Breast epithelium (tissue), 4 donors: Measurements from ENCODE around the gene TPI1. TPM values are rescaled to one million over a fixed set of nuclear protein-coding genes. Genes with fewer than 3 reads are reported as not detected.
A peak's percentile ranks its signal among the peaks of the same experiment; 100 is the strongest.

ENCODE experiments used
- DNase-seq, 2 donors: peaks; one replicate each; pipeline ENCODE4 v3.0.0-alpha.2; 2019; ENCODE audit warnings: low spot score in 2 of 2
- H3K27ac ChIP-seq, 2 donors: fragments of 200-600 bp; sonication (generic) in 1 of 2; one replicate each; pipeline ENCODE4 v1.5.1; 2016 to 2019; ENCODE audit warnings: mild to moderate bottlenecking in 1 of 2
- H3K27me3 ChIP-seq, 2 donors: fragments of 200-600 bp; sonication (generic) in 1 of 2; one replicate each; pipeline versions ENCODE4 v1.5.1 to v1.6.0; 2017 to 2019; ENCODE audit warnings: control low read depth in 1 of 2, mild to moderate bottlenecking in 1 of 2
- H3K36me3 ChIP-seq: fragments of 200-600 bp; one replicate; pipeline ENCODE4 v1.5.1; 2019
- H3K4me1 ChIP-seq, 2 donors: fragments of 200-600 bp; sonication (generic); one replicate each; pipeline ENCODE4 v1.5.1; 2016 to 2019; ENCODE audit warnings: control low read depth in 1 of 2
- H3K4me3 ChIP-seq, 3 donors: fragments of 200-600 bp; sonication (generic); 1 replicate in 2 of 3; 2 replicates in 1 of 3; pipeline ENCODE4 v1.5.1; 2016 to 2019; ENCODE audit warnings: mild to moderate bottlenecking in 3 of 3, moderate library complexity in 2 of 3
- H3K9me3 ChIP-seq, 2 donors: fragments of 200-600 bp; sonication (generic) in 1 of 2; one replicate each; pipeline ENCODE4 v1.5.1; 2016 to 2019; ENCODE audit warnings: control low read depth in 1 of 2
- CTCF ChIP-seq, 3 donors: fragments of 450-650 bp; IDR thresholded peaks; one replicate each; pipeline ENCODE4 v1.5.1; 2016 to 2017; ENCODE audit warnings: antibody characterized with exemption in 3 of 3, mild to moderate bottlenecking in 3 of 3, moderate library complexity in 3 of 3
- POLR2A ChIP-seq: fragments of 450-650 bp; IDR thresholded peaks from one replicate; pipeline ENCODE4 v1.6.1; 2016; ENCODE audit warnings: antibody characterized with exemption, mild to moderate bottlenecking, moderate library complexity
- POLR2AphosphoS5 ChIP-seq, 3 donors: sonication (generic); formaldehyde crosslinking; IDR thresholded peaks; one replicate each; pipeline ENCODE4 v1.6.1; 2017; ENCODE audit warnings: antibody characterized with exemption in 3 of 3
- intact Hi-C: fragments of 100-400 bp; cut with DNase I; formaldehyde crosslinking; loops from one replicate; pipeline ENCODE4 v1.15.1; 2023; ENCODE audit warnings: low total_unique reads
- total RNA-seq, 3 donors: library from RNA; depleted of rRNA; stranded (reverse); fragments of >200 nt; gene quantifications; one replicate each; pipeline ENCODE4 v1.1.0, GENCODE V29; 2016

TPI1 gene
- total RNA-seq, 3 donors from 2014 or later: 297 to 386 (median 351) TPM

DNA sequence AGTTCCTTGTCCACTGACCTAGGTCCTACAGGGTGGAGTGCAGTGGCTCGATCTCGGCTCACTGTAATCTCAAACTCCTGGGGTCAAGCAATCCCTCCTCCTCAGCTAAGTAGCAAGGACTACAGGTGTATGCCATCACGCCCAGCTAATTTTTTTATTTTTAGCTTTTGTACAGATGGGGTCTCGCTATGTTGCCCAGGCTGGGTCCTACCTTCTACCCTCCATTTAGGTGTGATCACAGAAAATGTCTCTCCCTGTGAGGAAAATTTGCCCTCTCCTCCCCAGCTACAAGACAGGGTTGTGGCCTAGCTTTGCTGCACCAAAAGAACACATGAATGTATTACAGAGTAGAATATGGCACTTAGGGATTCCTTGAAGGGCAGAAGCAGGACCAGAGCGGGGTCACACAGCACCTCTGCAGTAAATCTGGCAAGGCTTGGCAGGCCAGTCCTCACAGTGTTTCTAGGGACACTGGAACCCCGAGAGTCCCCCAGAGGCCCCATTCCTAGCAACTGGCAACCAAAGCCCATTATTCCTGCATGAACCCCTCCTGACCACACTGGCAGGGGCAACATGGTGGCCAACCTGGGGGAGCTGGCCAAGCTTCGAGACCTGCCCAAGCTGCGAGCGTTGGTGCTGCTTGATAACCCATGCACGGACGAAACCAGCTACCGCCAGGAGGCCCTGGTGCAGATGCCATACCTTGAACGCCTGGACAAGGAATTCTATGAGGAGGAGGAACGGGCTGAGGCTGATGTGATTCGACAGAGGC, 45.0 kb downstream of the TPI1 start:
- Histone ChIP-seq H3K4me3 (no peak overlapping the region), H3K27ac (no peak overlapping the region), H3K4me1 (peaks cover 0 to 5% of the 10 kb centered on the region in 2 donors), H3K9me3 (no peaks in the 10 kb centered on the region), H3K27me3 (no peaks in the 10 kb centered on the region), H3K36me3 (no peaks in the 10 kb centered on the region)
- no peak for TF ChIP-seq POLR2AphosphoS5 (IDR thresholded peaks at IDR 0.05)
- TF ChIP-seq CTCF (IDR thresholded peaks at IDR 0.05): no peak
- TF ChIP-seq POLR2A: no peak
- intact Hi-C loops: no loop called here
- DNase-seq: no peak

DNA sequence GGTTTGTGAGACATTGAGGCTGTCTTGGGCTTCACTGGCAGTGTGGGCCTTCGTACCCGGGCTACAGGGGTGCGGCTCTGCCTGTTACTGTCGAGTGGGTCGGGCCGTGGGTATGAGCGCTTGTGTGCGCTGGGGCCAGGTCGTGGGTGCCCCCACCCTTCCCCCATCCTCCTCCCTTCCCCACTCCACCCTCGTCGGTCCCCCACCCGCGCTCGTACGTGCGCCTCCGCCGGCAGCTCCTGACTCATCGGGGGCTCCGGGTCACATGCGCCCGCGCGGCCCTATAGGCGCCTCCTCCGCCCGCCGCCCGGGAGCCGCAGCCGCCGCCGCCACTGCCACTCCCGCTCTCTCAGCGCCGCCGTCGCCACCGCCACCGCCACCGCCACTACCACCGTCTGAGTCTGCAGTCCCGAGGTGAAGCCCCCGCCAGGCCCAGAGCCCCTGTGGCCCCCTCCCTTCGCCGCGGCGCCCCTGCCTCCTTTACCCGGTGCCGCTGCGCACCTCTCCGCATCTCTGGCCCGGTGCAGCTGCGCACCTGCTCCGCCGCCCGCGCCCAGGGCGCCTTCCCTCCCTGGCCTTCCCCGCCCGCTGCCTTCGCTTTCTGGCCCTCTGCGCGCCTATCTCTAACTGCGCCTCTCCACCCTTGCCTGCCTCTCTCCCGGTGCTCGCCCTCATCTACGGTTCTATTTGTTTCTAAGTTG, 47.1 kb downstream of the TPI1 start, which contains the start of gene ENO2:
TSS of gene ENO2 (plus strand) at position 335 of the 701 bp plus-strand sequence. CDS start 1,253 bp downstream, outside the sequence.
- Histone ChIP-seq H3K27ac (peak within 1 kb of the TSS; percentile 81 to 93), H3K9me3 (no peaks in the 10 kb centered on the region), H3K27me3 (no peaks in the 10 kb centered on the region), H3K4me1 (peaks cover 0 to 5% of the 10 kb centered on the region in 2 donors), H3K4me3 (peak within 1 kb of the TSS; percentile 59 to 87 (median 70)), H3K36me3 (no peaks in the 10 kb centered on the region)
- TF ChIP-seq CTCF (IDR thresholded peaks at IDR 0.05) (no peak), POLR2AphosphoS5 (IDR thresholded peaks at IDR 0.05) (no peak), POLR2A (no peak)
- no peak for DNase-seq
- intact Hi-C loops: no loop called here

DNA sequence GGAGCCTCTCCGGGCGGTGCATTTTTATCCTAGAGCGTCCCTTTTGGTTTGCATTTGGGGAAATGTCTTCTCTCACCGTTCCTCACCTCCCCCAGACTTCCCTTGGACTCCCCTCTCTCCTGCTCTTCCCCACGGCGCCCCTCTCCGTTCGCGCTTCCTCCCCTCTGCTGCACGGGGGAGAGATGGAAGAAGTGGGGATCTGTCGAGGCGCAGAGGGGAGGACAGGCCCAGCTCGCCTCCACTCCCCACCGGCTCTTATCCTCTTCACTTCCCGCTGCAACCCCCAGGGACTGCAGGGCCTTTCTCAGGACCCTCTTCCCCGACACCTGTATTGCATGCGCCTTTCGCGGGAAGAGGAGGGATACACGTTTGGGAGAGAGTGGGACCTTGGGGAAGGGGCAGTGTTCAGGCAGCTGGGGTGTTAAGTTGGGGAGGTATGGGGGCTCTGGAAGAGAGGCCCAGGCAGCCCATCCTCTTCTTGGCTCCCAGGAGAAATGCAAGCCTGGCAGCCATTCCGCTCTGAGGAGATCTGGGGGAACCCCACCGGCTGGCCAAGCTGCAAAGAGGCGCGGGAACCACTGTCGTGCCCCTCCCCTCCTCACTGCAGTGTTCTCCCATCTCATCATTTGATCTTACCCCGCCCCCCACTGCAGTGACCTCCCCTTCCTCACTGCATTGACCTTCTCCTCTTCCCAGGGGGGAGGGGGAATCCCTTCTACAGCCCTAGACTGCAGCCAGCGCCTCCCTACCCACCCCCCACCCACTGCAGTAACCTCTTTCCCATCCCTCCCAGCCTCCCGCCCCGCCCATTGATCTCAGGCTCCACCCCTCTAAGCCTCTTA, 47.8 kb downstream of the TPI1 start:
- no peak for TF ChIP-seq POLR2A
- TF ChIP-seq CTCF (IDR thresholded peaks at IDR 0.05): no peak
- TF ChIP-seq POLR2AphosphoS5 (IDR thresholded peaks at IDR 0.05): no peak
- peak overlapping the region; percentile 59 to 87 (median 70) for H3K4me3 ChIP-seq
- intact Hi-C loops: no loop called here
- H3K9me3 ChIP-seq: no peaks in the 10 kb centered on the region
- H3K36me3 ChIP-seq: no peaks in the 10 kb centered on the region
- no peak for DNase-seq
- H3K4me1 ChIP-seq: peaks cover 0 to 5% of the 10 kb centered on the region in 2 donors
- peak overlapping the region; percentile 81 to 93 for H3K27ac ChIP-seq
- no peaks in the 10 kb centered on the region for H3K27me3 ChIP-seq

GRCh38 chr12:6915789-6916285, 48.5 kb downstream of the TPI1 start:
- H3K27me3 ChIP-seq: no peaks in the 10 kb centered on the region
- intact Hi-C loops: no loop called here
- no peaks in the 10 kb centered on the region for H3K9me3 ChIP-seq
- H3K4me3 ChIP-seq: peak overlapping the region in 1 of 3 donors; percentile 87
- H3K36me3 ChIP-seq: no peaks in the 10 kb centered on the region
- TF ChIP-seq POLR2AphosphoS5 (IDR thresholded peaks at IDR 0.05): no peak
- no peak for TF ChIP-seq CTCF (IDR thresholded peaks at IDR 0.05)
- no peak for TF ChIP-seq POLR2A
- DNase-seq: no peak
- H3K27ac ChIP-seq: peak overlapping the region in 1 of 2 donors; percentile 93
- peaks cover 0 to 5% of the 10 kb centered on the region in 2 donors for H3K4me1 ChIP-seq
